ENCODE results near the gene TLR10.

Gene TLR10

DNA sequence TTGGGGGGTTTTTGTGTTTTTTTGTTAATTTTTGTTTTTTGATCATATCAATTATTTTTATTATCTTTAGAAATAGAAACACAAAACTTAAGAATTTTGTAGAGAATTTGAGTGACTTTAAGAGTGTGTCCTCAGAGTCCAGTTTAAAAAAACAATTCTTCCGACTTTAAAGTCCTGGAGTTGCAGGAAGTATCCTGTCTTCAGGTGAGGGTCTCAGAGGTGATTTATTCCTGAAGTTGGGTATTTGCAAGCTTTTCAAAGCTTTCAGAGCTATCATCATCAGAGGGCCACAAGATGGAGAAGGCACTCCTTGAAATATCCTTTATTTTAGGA is 23.0 kb downstream of the TLR10 start:
- no peak for DNase-seq

- DNase-seq, result no peak
These were observed 23.5 kb downstream of the TLR10 start for GRCh38 chr4:38759113-38759789.

DNA sequence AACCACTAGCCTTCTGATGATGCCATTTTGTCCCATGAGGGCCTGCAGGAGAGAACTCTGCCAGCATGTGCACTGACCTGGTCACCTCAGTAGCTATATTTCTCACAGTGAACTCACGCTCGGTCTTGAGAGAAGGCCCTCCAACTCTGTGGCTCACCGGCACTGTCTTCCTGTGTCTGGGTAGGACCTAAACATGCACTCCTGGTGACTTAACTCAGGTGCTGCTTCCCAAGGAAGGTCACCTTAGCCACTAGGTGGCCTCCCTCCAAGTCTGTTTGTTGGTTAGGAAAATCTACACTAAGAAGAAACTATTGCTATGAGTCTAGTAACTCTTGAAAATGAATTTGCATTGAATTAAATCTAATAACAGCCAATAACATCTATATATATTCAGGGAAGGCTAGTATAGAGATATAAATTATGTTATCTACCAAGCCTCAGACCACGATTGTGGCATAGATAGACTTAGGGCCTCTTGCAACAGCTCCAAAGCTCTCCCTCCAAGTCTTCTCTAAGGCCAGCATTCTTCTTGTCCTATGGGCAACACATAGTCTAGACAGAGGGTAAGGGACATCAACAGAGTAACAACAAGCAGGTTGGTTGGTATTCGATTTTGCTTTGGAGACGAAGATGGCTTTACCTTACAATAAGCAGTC is 24.7 kb downstream of the TLR10 start:
- no peak for DNase-seq

DNA sequence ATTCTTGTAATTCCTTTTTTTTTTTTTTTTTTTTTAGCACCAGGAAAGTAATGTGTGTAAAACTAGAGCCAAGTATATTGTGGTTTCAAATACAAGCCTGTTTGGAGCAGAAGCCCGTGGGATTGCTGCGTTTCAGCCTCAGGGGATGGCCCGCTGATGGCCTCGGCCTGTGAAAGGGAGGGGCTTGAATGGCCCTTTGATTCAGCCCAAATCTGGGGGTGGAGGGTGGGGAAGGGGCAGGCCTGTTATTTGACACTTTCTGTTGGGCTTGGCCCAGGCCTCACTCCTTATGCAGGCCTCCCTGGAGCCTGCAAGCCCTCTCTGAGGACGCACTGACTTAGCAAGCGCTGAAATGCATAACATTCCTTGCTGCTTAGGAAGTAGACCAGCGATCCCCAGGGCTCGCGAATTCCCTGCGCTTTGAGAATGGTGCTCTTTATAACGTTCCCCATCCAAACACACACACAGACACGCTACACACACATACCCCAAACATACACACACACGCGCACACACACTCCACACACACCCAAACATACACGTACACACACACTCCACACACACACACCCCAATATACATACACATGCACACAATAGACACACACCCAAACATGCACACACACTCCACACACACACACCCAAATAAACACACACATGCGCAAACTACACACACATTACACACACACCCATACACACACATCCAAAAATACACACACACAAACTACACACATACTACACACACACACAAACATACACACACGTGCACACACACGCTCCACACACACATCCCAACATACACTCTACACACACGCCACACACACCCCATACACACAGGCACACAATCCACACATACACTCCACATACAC is 29.6 kb downstream of the TLR10 start:
- DNase-seq, result no peak

DNA sequence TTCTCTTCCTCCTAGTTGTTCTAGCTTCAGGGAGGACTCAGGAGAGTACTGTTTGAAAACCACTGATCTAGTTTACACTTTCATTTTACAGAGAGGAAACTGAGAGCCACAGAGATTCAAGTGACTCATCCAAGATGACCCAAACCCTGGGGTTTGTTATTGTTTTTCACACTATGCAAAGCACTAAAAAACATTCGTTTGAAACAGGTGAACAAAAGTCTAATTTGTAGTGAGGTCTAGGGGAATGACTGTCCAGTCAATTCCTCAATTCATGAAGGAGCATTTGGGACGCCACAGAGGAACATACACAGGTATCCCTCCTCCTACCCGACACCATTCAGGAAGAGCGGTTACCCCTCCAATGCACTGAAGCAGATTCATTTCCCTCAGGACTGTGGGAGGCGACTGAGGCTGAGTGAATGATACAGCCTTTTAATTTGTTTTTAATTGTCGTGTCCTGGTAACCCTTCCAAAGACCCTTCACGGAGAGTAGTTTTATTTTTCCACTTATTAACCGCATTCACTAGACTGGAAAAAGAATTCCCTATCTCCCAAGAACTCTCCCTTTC is 30.3 kb downstream of the TLR10 start:
- no peak for DNase-seq

- no peak for DNase-seq
These were observed 31.3 kb downstream of the TLR10 start for GRCh38 chr4:38751341-38752010.

DNA sequence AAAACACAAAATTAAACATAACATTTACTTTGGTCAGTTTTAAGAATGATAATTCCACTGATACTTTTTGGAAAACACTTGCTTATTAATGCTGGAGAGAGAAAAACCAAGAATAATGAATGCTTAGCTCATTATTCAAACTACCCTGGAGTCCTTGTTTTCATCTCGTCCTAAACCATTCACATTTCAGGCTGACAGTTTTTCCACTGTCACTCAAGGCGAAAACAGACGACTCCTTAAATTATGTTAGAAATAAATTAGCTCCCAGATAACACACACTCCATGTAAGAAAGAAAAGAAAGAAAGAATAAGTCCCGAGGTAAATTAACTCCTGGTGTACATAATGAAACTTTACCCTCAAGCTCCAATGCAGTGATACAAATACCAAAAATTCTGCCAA is 33.5 kb downstream of the TLR10 start:
- no peak for DNase-seq

- DNase-seq, result no peak
These were observed 35.2 kb downstream of the TLR10 start for GRCh38 chr4:38747629-38748028.

DNA sequence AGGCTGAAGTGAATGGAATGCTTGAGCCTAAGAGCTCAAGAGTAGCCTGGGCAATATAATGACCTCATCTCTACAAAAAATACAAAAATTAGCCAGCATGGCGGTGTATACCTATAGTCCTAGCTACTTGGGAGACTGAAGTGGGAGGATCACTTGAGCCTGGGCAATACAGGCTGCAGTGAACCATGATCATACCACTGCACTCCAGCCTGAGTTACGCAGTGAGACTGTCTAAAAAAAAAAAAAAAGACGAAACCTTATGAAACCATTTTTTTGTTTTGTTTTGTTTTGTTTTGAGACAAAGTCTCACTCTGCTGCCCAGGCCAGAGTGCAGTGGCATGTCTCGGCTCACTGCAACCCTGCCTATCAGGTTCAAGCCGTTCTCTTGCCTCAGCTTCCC is 36.9 kb downstream of the TLR10 start:
- DNase-seq, result no peak

DNA sequence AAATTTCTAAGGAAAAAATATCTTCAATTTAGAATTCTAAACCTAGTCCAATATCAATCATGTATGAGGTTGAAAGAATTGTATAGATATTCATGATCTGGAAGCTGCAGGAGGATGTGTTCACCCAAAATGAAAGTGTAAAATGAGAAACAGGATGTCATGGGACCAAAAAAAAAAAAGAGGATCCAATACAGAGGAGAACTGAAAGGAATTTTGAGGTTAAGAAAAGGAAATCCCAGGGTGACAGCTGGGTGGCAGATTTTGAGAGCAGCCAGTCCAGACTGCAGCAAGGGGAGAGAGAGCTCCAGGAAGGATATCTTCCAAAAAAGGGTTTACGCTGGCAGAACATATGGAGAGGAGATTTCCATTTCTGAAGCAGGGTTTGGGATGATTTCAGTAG is 38.9 kb downstream of the TLR10 start:
- DNase-seq, result peak; percentile 67

GRCh38 chr4:38740303-38740702 is 42.5 kb downstream of the TLR10 start:
- no peak for DNase-seq

GRCh38 chr4:38738940-38739803 is 43.6 kb downstream of the TLR10 start:
- DNase-seq, result no peak

- no peak for DNase-seq
These were observed 46.9 kb downstream of the TLR10 start for GRCh38 chr4:38735870-38736269.

DNA sequence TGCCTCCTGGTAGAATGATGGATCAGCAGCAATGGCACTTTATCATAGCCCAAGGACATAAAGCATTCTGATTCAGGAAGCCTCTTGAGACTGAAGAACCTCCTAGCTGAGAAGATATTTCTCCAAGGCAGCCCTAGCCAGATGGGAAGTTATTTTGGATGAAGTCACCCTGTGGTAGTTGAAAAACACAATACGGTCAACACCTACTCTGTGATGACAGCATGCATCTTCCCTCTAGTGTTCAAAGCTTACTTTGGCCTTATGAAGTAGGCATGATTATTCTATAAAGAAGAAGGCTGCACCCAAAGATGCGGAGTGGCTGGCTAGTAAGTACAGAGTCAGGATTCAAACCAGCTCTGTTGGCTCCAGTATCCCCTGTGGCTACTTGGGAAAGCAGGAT is 47.9 kb downstream of the TLR10 start:
- DNase-seq, result no peak

DNA sequence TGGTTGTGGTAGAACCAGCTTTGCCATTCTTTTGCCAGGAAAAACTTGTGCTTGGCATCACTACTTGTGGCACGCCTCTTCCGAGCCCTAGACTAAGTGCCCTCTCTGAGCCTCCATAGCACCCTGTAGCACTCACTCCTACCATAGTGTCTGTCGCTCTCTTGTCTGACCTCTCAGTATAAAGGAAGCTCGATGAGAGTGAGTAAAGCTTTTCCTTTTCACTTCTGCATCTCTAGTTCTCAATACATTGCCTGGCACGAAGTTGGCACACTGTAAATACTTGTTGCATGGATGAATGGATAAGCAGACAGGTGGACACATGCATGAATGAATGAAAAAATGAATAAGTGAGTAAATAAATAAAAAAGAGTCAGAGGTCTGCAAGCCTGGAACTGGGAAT is 48.3 kb downstream of the TLR10 start:
- no peak for DNase-seq

- DNase-seq, result no peak
These were observed 49.1 kb downstream of the TLR10 start for GRCh38 chr4:38733663-38734062.

DNA sequence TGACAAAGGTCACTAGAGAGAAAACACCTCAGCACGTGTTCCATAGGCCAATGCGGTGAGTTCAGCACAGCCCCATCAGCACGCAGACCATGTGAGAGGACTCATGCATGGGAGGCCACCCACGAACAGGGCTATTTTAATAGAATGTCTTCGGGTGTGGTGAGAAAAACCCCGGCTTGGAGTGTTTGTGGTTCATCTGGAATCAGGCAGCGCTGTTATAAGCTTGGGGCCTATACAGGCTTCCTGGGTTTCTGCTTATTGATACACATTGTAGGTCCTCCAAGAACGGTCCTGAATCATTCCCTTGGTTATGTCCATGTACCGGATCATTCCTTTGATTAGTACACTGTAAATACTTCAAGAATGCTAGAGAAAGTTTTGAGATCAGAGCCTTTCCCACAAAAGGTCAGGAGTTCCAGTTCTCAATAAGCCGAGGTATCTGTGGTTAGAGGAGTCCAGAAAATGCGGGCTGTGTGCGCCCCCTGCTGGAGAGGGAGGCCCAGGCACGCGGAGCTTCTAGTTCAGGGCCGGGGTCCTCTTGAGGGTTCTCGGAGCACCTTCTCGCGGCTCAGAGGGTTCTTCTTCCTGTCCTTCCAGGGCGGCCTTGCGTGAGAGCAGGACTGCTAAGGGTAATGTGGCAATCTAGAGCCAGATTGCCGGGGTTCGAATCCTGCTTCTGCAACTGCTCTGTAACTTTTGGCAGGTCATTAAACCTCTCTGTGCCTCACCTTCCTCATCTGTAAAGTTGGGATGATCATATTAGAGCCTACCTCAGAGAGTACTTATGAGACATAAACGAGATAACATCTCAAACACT is 51.8 kb downstream of the TLR10 start:
- DNase-seq, result no peak

- DNase-seq, result no peak
These were observed 52.3 kb downstream of the TLR10 start for GRCh38 chr4:38730493-38730829.

- DNase-seq, result no peak
These were observed 54.1 kb downstream of the TLR10 start for GRCh38 chr4:38728631-38729141.

- no peak for DNase-seq
These were observed 58.3 kb downstream of the TLR10 start for GRCh38 chr4:38724475-38724808.

DNA sequence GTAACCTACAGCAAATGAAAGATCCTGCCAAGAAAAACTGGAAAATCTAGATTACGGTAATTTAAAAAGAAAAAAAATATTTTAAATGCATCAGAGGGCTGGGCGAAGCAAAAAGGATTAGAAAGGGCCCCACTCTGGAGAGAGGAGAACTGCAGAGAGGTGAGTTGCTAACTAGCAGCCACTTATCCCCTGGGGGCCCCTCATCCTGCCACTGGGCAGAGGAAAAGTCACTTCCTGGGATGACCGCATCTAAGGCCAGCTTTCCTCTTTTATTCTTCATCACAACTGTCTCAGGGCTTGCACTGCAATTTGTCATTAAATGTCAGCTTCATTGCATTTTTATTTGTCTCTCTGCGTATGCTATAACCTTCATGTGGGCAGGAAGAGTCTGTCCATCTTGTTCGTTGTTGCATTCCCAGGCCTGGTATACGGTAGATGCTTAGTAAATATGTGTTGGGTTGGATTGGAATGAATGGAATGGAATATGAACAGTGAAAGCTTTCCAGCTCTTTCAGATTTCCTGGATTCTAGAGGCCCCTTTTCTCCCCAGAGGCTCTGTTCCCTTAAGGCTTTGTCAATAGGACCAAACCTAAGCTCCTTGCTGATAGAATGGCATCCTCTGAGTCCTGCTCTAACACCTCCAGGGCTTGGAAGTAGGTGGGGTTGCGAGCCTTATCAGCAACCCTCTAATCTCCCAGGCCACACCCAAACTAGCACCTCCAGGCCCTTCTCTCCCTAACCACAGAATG is 58.9 kb downstream of the TLR10 start:
- DNase-seq, result no peak
